Testis (tissue), 2 donors: Measurements from ENCODE around the gene CFAP46.

ENCODE experiments used
- POLR2A ChIP-seq: fragments of 450-650 bp; IDR thresholded peaks from one replicate; pipeline ENCODE4 v1.6.1; 2017; ENCODE audit warnings: antibody characterized with exemption, mild to moderate bottlenecking, moderate library complexity
- TF ChIP-seq, protein P1 (sequence below), 3 experiments: fragments of 450-650 bp in 2 of 3; fragments of 200-600 bp in 1 of 3; sonication (generic) in 1 of 3; IDR thresholded peaks; one replicate each; pipeline ENCODE4 v1.5.1; 2016 to 2019; ENCODE audit warnings: antibody characterized with exemption in 3 of 3, mild to moderate bottlenecking in 2 of 3, moderate library complexity in 1 of 3

DNA sequence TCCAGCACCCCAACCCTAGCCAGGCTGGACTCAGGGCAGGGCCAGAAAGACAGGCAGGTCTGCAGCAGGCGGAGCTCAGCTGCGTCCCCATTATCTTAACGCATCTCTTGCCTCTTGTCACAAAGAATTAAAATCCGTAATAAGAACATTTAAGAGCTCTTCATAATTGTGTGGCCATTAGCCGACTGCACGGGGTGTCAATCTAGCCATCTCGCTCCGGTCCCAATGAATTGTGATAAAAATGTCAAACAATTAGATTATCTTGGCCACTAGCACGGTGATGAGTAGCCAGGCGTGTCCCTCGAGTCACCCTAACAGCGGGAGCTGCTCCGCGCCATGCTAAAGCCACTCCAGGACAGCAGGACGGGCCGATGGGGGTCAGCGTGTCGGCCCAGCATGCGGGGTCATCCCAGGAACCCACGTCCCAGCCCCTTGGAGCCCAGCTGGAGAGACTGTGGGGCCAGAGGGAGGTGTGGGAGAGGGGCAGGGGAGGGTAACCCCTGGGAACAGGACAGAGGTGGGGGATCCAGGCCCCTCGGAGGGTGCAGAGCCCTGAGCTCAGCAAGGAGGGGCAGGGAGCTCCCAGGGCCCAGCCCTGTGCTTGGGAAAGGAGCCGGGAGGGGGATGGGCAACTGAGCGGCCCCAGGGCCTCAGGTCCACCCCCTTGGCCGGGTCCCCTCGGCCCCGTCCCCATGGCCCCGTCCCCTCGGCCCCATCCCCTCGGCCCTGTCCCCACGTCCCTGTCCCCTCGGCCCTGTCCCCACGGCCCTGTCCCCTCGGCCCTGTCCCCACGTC lies 138.8 kb downstream of the CFAP46 start:
- TF ChIP-seq, protein P1, sequence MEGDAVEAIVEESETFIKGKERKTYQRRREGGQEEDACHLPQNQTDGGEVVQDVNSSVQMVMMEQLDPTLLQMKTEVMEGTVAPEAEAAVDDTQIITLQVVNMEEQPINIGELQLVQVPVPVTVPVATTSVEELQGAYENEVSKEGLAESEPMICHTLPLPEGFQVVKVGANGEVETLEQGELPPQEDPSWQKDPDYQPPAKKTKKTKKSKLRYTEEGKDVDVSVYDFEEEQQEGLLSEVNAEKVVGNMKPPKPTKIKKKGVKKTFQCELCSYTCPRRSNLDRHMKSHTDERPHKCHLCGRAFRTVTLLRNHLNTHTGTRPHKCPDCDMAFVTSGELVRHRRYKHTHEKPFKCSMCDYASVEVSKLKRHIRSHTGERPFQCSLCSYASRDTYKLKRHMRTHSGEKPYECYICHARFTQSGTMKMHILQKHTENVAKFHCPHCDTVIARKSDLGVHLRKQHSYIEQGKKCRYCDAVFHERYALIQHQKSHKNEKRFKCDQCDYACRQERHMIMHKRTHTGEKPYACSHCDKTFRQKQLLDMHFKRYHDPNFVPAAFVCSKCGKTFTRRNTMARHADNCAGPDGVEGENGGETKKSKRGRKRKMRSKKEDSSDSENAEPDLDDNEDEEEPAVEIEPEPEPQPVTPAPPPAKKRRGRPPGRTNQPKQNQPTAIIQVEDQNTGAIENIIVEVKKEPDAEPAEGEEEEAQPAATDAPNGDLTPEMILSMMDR (IDR thresholded peaks at IDR 0.05), result no peak
- TF ChIP-seq POLR2A, result no peak
